Fibroblast of the aortic adventitia (primary cell): ENCODE data around the gene STK39. TPM values are rescaled to one million over a fixed set of nuclear protein-coding genes. Genes with fewer than 3 reads are reported as not detected.

Experiments used
- DNase-seq: peaks from one replicate; pipeline ENCODE4 v3.0.0-alpha.2; 2010; ENCODE audit warnings: low read depth
- H3K4me3 ChIP-seq: 2 replicates; pipeline ENCODE4 v1.5.1; 2011; ENCODE audit warnings: low read depth, mild to moderate bottlenecking, control low read depth, low read length, moderate library complexity
- CTCF ChIP-seq: IDR thresholded peaks from 2 replicates; pipeline ENCODE4 v1.5.1; 2011; ENCODE audit warnings: mild to moderate bottlenecking, low read length, control low read depth, inconsistent platforms; ENCODE audit not compliant: insufficient read depth
- total RNA-seq: library from RNA; depleted of rRNA; stranded (reverse); fragments of >200 nt; gene quantifications from 2 replicates; pipeline ENCODE4 v1.2.3, GENCODE V29; 2012; ENCODE audit warnings: low replicate concordance

Gene STK39
- total RNA-seq, 1 donor: 31.0 TPM

- TF ChIP-seq CTCF: no peak
- no peak for DNase-seq
- no peak overlapping the region for H3K4me3 ChIP-seq
Observed at GRCh38 chr2:167987558-167987957, 259.8 kb downstream of the STK39 start.

- DNase-seq: no peak
- TF ChIP-seq CTCF: no peak
- no peak overlapping the region for H3K4me3 ChIP-seq
Observed at GRCh38 chr2:167987026-167987425, 260.4 kb downstream of the STK39 start.

- H3K4me3 ChIP-seq: no peak overlapping the region
- no peak for DNase-seq
- no peak for TF ChIP-seq CTCF
Observed at GRCh38 chr2:167986223-167986622, 261.2 kb downstream of the STK39 start.

- H3K4me3 ChIP-seq: no peak overlapping the region
- no peak for TF ChIP-seq CTCF
Observed at GRCh38 chr2:167981945-167982344, 265.4 kb downstream of the STK39 start.

GRCh38 chr2:167980439-167980838, 267.0 kb downstream of the STK39 start:
- no peak for DNase-seq
- H3K4me3 ChIP-seq: no peak overlapping the region
- no peak for TF ChIP-seq CTCF

More at GRCh38 chr2:167981945-167982344, 265.4 kb downstream of the STK39 start:
- no peak for DNase-seq

GRCh38 chr2:167972746-167973145, 274.6 kb downstream of the STK39 start:
- TF ChIP-seq CTCF: no peak
- H3K4me3 ChIP-seq: no peak overlapping the region
- DNase-seq: no peak

GRCh38 chr2:167972020-167972419, 275.4 kb downstream of the STK39 start:
- TF ChIP-seq CTCF: no peak
- no peak for DNase-seq
- H3K4me3 ChIP-seq: no peak overlapping the region
